Dorsolateral prefrontal cortex (tissue), 118 donors: ENCODE data around the gene PPIG. TPM values are rescaled to one million over a fixed set of nuclear protein-coding genes. Genes with fewer than 3 reads are reported as not detected.

Experiments used
- total RNA-seq, 120 experiments: library from RNA; stranded (reverse); gene quantifications; one replicate each; pipeline versions ENCODE4 v1.2.3 to v1.2.4, GENCODE V29; 2022

PPIG gene
- total RNA-seq, 120 experiments from 2014 or later = 49.0 to 86.8 (median 70.5) TPM

Other genes starting within 250 kb of the PPIG start
- 100 to 1,000 TPM in 11 of 120 experiments, 10 to 100 TPM in 103, 1 to 10 TPM in 6; 5.4 to 199 (median 37.6) TPM for gene LRP2, start 221.8 kb upstream of the PPIG start, total RNA-seq
- 10 to 100 TPM; 13.8 to 28.0 (median 21.3) TPM for gene BBS5, start 104.9 kb upstream of the PPIG start, total RNA-seq
- gene KLHL41, start 74.6 kb upstream of the PPIG start, total RNA-seq = 1 to 10 TPM; 1.3 to 7.1 (median 2.8) TPM
- gene FASTKD1, start 10.5 kb upstream of the PPIG start, total RNA-seq = 10 to 100 TPM; 36.9 to 85.3 (median 55.5) TPM
- 1 to 10 TPM in 116 of 120 experiments, under 1 TPM in 4; 0.36 to 9.7 (median 2.8) TPM for gene CFAP210, start 110.1 kb downstream of the PPIG start, total RNA-seq
- gene PHOSPHO2, start 110.1 kb downstream of the PPIG start, total RNA-seq = 10 to 100 TPM in 10 of 120 experiments, 1 to 10 TPM in 110; 3.3 to 13.0 (median 7.3) TPM
- 10 to 100 TPM; 13.8 to 42.7 (median 26.5) TPM for gene KLHL23, start 149.5 kb downstream of the PPIG start, total RNA-seq
- gene SSB, start 214.5 kb downstream of the PPIG start, total RNA-seq = 100 to 1,000 TPM in 8 of 120 experiments, 10 to 100 TPM in 112; 57.0 to 111 (median 83.5) TPM
- 10 to 100 TPM; 26.8 to 69.9 (median 47.5) TPM for gene METTL5, start 240.6 kb downstream of the PPIG start, total RNA-seq
- gene UBR3, start 243.1 kb downstream of the PPIG start, total RNA-seq = 100 to 1,000 TPM in 111 of 120 experiments, 10 to 100 TPM in 9; 72.2 to 156 (median 124) TPM